A673 (cell line): ENCODE measurements around the gene TMEM62.

Experiments used
- EZH2 ChIP-seq: fragments of 200-600 bp; sonication (generic); IDR thresholded peaks from 2 replicates; pipeline ENCODE4 v1.6.1; 2017; ENCODE audit warnings: borderline replicate concordance, low read depth, mild to moderate bottlenecking, mixed read lengths, antibody characterized with exemption, low read length; ENCODE audit not compliant: poor library complexity, severe bottlenecking
- TF ChIP-seq, protein P1 (sequence below): fragments of 300-800, 200-600 bp; sonication (generic); conservative IDR thresholded peaks from 2 replicates; pipeline ENCODE4 v1.5.1; 2017; ENCODE audit warnings: low read depth, mild to moderate bottlenecking, antibody characterized with exemption, low read length, moderate library complexity, mixed read lengths

DNA sequence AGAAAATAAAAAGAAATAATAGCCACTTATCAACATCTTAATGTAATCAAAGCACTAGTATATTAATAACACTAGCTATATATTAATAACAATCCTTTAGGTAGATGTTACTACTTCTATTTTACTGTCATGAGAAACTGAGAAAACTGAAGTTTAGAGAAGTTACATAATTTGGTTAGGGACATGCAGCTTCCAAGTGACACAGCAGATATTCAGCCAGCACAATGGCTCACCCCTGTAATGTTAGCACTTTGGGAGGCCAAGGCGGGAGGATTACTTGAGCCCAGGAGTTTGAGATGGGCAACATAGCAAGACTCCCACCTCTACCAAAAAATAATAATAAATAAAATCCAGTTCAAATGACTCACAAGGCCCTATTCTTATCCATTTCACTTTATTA lies 25.6 kb upstream of the TMEM62 start:
- TF ChIP-seq, protein P1, sequence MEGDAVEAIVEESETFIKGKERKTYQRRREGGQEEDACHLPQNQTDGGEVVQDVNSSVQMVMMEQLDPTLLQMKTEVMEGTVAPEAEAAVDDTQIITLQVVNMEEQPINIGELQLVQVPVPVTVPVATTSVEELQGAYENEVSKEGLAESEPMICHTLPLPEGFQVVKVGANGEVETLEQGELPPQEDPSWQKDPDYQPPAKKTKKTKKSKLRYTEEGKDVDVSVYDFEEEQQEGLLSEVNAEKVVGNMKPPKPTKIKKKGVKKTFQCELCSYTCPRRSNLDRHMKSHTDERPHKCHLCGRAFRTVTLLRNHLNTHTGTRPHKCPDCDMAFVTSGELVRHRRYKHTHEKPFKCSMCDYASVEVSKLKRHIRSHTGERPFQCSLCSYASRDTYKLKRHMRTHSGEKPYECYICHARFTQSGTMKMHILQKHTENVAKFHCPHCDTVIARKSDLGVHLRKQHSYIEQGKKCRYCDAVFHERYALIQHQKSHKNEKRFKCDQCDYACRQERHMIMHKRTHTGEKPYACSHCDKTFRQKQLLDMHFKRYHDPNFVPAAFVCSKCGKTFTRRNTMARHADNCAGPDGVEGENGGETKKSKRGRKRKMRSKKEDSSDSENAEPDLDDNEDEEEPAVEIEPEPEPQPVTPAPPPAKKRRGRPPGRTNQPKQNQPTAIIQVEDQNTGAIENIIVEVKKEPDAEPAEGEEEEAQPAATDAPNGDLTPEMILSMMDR = no peak
- TF ChIP-seq EZH2 = no peak
